Uterus (tissue), 4 donors: ENCODE measurements around the gene KAZALD1. TPM values are rescaled to one million over a fixed set of nuclear protein-coding genes. Genes with fewer than 3 reads are reported as not detected.

Experiments used
- DNase-seq, 2 donors: peaks; one replicate each; pipeline ENCODE4 v3.0.0-alpha.2; 2019 to 2020
- H3K27ac ChIP-seq, 2 donors: fragments of 200-600 bp; sonication (generic); 1 replicate in 1 of 2; 2 replicates in 1 of 2; pipeline ENCODE4 v1.5.1; 2016 to 2018
- H3K27me3 ChIP-seq, 2 donors: fragments of 200-600 bp; sonication (generic); one replicate each; pipeline ENCODE4 v1.5.1; 2018 to 2019; ENCODE audit warnings: control low read depth in 1 of 2
- H3K36me3 ChIP-seq, 2 donors: fragments of 200-600 bp; sonication (generic); one replicate each; pipeline ENCODE4 v1.5.1; 2019; ENCODE audit warnings: control low read depth in 1 of 2
- H3K4me1 ChIP-seq, 2 donors: fragments of 200-600 bp; sonication (generic); one replicate each; pipeline ENCODE4 v1.5.1; 2018 to 2019; ENCODE audit warnings: control low read depth in 1 of 2
- H3K4me3 ChIP-seq, 2 donors: fragments of 200-600 bp; sonication (generic); 1 replicate in 1 of 2; 2 replicates in 1 of 2; pipeline ENCODE4 v1.5.1; 2018 to 2019; ENCODE audit warnings: mild to moderate bottlenecking in 1 of 2
- H3K9me3 ChIP-seq, 2 donors: fragments of 200-600 bp; sonication (generic); one replicate each; pipeline ENCODE4 v1.5.1; 2019; ENCODE audit warnings: control low read depth in 1 of 2
- CTCF ChIP-seq, 4 experiments: fragments of 200-600 bp in 2 of 4; fragments of 450-650 bp in 2 of 4; sonication (generic) in 2 of 4; IDR thresholded peaks; one replicate each; pipeline ENCODE4 v1.5.1; 2016 to 2019; ENCODE audit warnings: antibody characterized with exemption in 4 of 4, mild to moderate bottlenecking in 2 of 4, moderate library complexity in 1 of 4
- POLR2A ChIP-seq, 2 donors: fragments of 450-650 bp; IDR thresholded peaks; one replicate each; pipeline ENCODE4 v1.6.1; 2016; ENCODE audit warnings: antibody characterized with exemption in 2 of 2, mild to moderate bottlenecking in 1 of 2, moderate library complexity in 1 of 2
- intact Hi-C: fragments of 100-400 bp; cut with DNase I; formaldehyde crosslinking; loops from one replicate; pipeline ENCODE4 v1.15.1; 2023; ENCODE audit warnings: low total_unique reads
- total RNA-seq, 4 donors: library from RNA; depleted of rRNA in 3 of 4; stranded (reverse); fragments of >200 nt in 3 of 4; gene quantifications; one replicate each; pipeline versions ENCODE4 v1.1.0 to v1.2.4, GENCODE V29; 2014 to 2023
- donor health status: DM: yes; HTN: yes; CAD: no.

KAZALD1 gene
- total RNA-seq, 4 donors from 2014 or later: 0.26 to 34.6 (median 6.3) TPM; not detected in 1

DNA sequence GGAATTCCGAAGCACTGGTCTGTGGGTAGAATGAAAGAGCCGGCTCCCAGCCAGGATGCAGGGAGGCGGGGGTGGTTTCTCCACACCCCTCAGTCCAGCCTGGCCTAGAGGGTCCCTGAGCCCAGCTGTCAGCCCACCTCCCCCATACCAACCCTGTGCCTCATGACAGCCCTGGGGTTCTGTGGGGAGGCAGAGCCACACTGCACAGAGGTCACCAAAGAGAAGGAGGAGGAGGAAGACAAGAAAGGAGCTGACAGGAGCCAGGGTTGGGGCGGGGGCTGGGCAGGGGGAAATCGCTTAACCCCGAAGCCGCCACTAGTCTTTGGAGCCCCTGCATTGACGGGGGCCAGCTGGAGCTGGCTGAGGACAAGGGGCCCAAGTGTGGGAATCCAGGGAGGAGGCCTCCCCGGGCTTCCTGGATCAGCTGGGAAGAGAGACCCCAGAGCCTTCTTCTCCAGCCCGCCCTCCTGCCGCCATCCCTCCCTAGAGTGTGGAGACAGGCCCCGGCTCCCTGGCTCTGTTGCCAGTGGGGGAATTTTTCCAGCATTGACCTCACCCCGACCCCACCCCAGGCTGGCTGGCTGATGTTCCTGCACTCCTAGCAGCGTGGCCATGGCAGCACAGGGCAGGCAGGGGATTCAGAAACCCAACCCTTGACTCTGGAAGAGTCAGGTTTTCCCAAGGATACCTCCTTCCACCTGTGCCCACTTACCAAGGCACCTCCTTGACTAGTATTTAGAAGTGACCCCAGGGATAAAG lies 32.5 kb downstream of the KAZALD1 start:
- peaks cover 0 to 15% of the 10 kb centered on the region in 2 donors for H3K27me3 ChIP-seq
- no peak overlapping the region for H3K27ac ChIP-seq
- no peaks in the 10 kb centered on the region for H3K4me1 ChIP-seq
- H3K4me3 ChIP-seq: no peak overlapping the region
- DNase-seq: no peak
- intact Hi-C loops: no loop called here
- TF ChIP-seq POLR2A (IDR thresholded peaks at IDR 0.05) (no peak), CTCF (IDR thresholded peaks at IDR 0.05) (no peak)
- H3K36me3 ChIP-seq: no peaks in the 10 kb centered on the region
- no peaks in the 10 kb centered on the region for H3K9me3 ChIP-seq

GRCh38 chr10:101095004-101095403 lies 33.2 kb downstream of the KAZALD1 start:
- Histone ChIP-seq H3K27ac (no peak overlapping the region), H3K27me3 (peaks cover 0 to 16% of the 10 kb centered on the region in 2 donors), H3K36me3 (no peaks in the 10 kb centered on the region), H3K4me3 (no peak overlapping the region), H3K4me1 (no peaks in the 10 kb centered on the region), H3K9me3 (no peaks in the 10 kb centered on the region)
- intact Hi-C loops: no loop called here
- no peak for DNase-seq
- TF ChIP-seq POLR2A (IDR thresholded peaks at IDR 0.05) (no peak), CTCF (IDR thresholded peaks at IDR 0.05) (no peak)

- Histone ChIP-seq H3K27me3 (peaks cover 0 to 16% of the 10 kb centered on the region in 2 donors), H3K36me3 (no peaks in the 10 kb centered on the region), H3K4me3 (no peak overlapping the region), H3K4me1 (no peaks in the 10 kb centered on the region), H3K27ac (no peak overlapping the region), H3K9me3 (no peaks in the 10 kb centered on the region)
- TF ChIP-seq CTCF (IDR thresholded peaks at IDR 0.05): peak; percentile 29 to 64 (median 44)
- no peak for TF ChIP-seq POLR2A (IDR thresholded peaks at IDR 0.05)
- intact Hi-C loops: no loop called here
- peak in 1 of 2 donors; percentile 32 for DNase-seq
Observed at GRCh38 chr10:101095550-101096213, 33.9 kb downstream of the KAZALD1 start.

DNA sequence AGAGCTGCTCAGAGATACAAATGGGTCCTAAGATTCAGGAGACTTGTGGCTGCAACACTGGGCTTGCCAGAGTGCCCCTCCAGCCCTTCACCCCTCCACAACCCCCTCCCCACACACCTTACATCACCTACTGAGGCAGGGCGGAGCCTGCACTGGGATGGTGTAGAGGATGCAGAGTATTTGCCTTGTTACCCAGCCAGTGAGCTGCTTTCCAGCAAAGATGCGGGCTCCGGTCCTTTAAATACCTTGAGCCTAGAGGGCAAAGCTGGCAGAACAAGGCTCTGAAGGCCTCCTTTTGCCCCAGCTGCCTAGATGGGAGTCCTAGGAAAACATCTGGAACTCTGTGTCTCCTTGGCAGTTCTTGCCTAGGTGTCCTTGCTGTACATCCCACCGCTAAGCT lies 34.6 kb downstream of the KAZALD1 start:
- H3K9me3 ChIP-seq: no peaks in the 10 kb centered on the region
- no peaks in the 10 kb centered on the region for H3K36me3 ChIP-seq
- no peak overlapping the region for H3K27ac ChIP-seq
- no peaks in the 10 kb centered on the region for H3K4me1 ChIP-seq
- DNase-seq: no peak
- no peak overlapping the region for H3K4me3 ChIP-seq
- TF ChIP-seq CTCF (IDR thresholded peaks at IDR 0.05): no peak
- no peak for TF ChIP-seq POLR2A (IDR thresholded peaks at IDR 0.05)
- H3K27me3 ChIP-seq: peaks cover 0 to 16% of the 10 kb centered on the region in 2 donors
- intact Hi-C loops: no loop called here

- intact Hi-C loops: no loop called here
- H3K4me3 ChIP-seq: no peak overlapping the region
- no peaks in the 10 kb centered on the region for H3K9me3 ChIP-seq
- DNase-seq: no peak
- no peaks in the 10 kb centered on the region for H3K4me1 ChIP-seq
- H3K27me3 ChIP-seq: peaks cover 0 to 8% of the 10 kb centered on the region in 2 donors
- TF ChIP-seq CTCF (IDR thresholded peaks at IDR 0.05) (no peak), POLR2A (IDR thresholded peaks at IDR 0.05) (no peak)
- H3K27ac ChIP-seq: no peak overlapping the region
- H3K36me3 ChIP-seq: no peaks in the 10 kb centered on the region
Observed at GRCh38 chr10:101097881-101098280, 36.1 kb downstream of the KAZALD1 start.
